ENCODE results near the gene MLN.

Gene MLN

GRCh38 chr6:33772082-33772830 is 31.5 kb downstream of the MLN start:
- FAIRE-seq: no peak
- no peak for TF ChIP-seq POLR2AphosphoS5 (IDR thresholded peaks at IDR 0.05; ENCODE audit: low read depth, low read length)
- TF ChIP-seq POLR2A (IDR thresholded peaks at IDR 0.05; ENCODE audit: low read depth, low read length): no peak
- TF ChIP-seq TAF1 (IDR thresholded peaks at IDR 0.05; ENCODE audit: borderline replicate concordance, low read depth, low read length): no peak
- DNase-seq (ENCODE audit: insufficient read length): no peak

- DNase-seq (ENCODE audit: insufficient read length): peak; percentile 84
- peak; percentile 66 for FAIRE-seq
- TF ChIP-seq POLR2AphosphoS5 (IDR thresholded peaks at IDR 0.05; ENCODE audit: low read depth, low read length) (no peak), POLR2A (IDR thresholded peaks at IDR 0.05; ENCODE audit: low read depth, low read length) (no peak), TAF1 (IDR thresholded peaks at IDR 0.05; ENCODE audit: borderline replicate concordance, low read depth, low read length) (no peak)
Observed at GRCh38 chr6:33771146-33772081, 32.4 kb downstream of the MLN start.

DNA sequence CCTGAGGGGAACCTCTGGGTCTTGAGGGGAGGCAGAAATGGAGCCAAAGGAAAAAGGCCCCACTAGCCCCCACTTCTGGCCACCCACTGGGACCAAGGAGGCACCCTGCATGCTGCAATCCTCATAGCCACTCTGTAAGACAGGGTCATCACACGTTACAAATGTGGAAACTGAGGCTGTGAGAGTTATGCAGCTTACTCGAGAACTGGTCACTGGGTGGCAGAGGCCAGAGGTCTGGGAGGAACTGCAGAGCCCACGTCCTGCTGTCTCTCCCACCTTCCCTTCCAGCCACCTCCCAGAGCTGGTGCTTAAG is 33.0 kb downstream of the MLN start:
- DNase-seq (ENCODE audit: insufficient read length) (no peak), FAIRE-seq (no peak)
- no peak for TF ChIP-seq POLR2AphosphoS5 (IDR thresholded peaks at IDR 0.05; ENCODE audit: low read depth, low read length)
- no peak for TF ChIP-seq TAF1 (IDR thresholded peaks at IDR 0.05; ENCODE audit: borderline replicate concordance, low read depth, low read length)
- TF ChIP-seq POLR2A (IDR thresholded peaks at IDR 0.05; ENCODE audit: low read depth, low read length): 0 out of 2 replicates have a peak, but pooled peaks have one; percentile 9

GRCh38 chr6:33770124-33770832 is 33.5 kb downstream of the MLN start:
- TF ChIP-seq TAF1 (IDR thresholded peaks at IDR 0.05; ENCODE audit: borderline replicate concordance, low read depth, low read length) (no peak), POLR2A (IDR thresholded peaks at IDR 0.05; ENCODE audit: low read depth, low read length) (0 out of 2 replicates have a peak, but pooled peaks have one; percentile 18)
- no peak for DNase-seq (ENCODE audit: insufficient read length)
- no peak for FAIRE-seq

DNA sequence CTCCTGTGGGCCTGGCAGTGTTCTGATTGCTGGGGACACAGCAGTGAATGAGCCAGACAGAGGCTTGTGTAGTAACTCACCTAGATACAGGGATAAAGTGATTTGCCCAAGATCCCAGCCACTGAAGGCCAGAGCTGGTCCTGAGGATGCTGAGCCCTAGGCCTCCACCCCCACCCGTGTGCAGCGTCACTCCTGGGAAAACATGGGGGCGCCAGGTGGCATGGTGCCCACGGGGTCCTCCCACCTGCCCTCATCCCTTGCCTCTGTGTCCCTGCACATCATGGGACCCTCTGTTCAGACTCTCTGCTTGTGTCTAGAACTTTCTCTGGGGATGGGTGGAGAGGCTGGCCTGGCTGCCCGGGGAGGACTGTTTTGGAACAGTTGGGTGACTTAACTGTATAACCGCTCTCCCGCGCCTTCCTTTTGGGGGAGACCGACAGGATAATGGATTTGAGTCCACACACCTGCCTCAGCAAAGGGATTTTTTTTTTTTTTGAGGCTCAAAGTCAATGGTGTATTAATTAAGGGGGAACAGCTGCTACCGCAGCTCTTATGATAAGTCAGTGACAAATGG is 34.5 kb downstream of the MLN start:
- no peak for TF ChIP-seq POLR2AphosphoS5 (IDR thresholded peaks at IDR 0.05; ENCODE audit: low read depth, low read length)
- TF ChIP-seq POLR2A (IDR thresholded peaks at IDR 0.05; ENCODE audit: low read depth, low read length): no peak
- no peak for TF ChIP-seq TAF1 (IDR thresholded peaks at IDR 0.05; ENCODE audit: borderline replicate concordance, low read depth, low read length)
- FAIRE-seq (no peak), DNase-seq (ENCODE audit: insufficient read length) (no peak)

- TF ChIP-seq POLR2A (IDR thresholded peaks at IDR 0.05; ENCODE audit: low read depth, low read length) (no peak), TAF1 (IDR thresholded peaks at IDR 0.05; ENCODE audit: borderline replicate concordance, low read depth, low read length) (no peak), POLR2AphosphoS5 (IDR thresholded peaks at IDR 0.05; ENCODE audit: low read depth, low read length) (no peak)
- FAIRE-seq (peak; percentile 84), DNase-seq (ENCODE audit: insufficient read length) (peak; percentile 66)
Observed at GRCh38 chr6:33768644-33769120, 35.1 kb downstream of the MLN start.

DNA sequence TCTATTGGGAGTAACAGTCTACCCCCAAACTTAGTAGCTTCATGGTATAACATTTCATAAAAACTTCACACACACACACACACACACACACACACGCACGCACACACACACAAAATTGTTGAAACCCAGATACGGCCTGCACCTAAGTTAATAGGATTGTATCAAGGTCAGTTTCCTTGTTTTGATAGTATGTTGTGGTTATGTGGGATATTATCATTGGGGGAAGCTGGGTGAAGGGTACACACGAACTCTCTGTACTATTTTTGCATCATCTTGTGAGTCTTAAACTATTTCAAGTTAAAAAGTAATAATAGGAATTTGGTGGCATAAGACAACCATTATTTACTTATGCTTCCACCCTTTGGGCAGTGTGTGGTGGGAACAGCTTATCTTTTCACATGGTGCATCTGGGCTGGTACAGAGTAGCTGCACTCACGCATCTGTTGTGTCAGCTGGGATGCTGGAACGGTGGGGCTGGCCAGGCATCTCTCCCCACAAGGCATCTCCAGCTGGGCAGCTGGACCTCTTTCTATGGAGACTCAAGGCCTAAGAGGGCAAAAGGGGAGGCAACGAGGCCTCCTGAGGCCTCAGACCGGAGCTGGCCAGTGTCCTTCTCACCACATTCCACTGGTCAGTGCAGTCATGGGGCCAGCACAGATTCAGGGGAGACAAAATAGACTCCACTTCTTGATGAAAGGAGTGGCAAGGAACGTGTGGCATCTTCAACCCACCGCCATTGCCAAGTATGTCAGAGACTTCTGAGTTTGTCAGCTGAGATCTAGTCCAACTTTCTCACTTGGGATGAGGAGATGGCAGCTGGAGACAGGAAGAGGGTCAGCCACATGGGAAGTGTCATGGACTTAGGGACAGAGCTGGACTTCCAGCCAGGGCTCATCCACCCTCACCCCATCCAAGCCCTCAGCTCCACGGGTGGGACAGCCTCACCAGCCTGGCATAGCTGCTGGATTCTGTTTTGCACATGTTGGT is 36.6 kb downstream of the MLN start:
- no peak for TF ChIP-seq TAF1 (IDR thresholded peaks at IDR 0.05; ENCODE audit: borderline replicate concordance, low read depth, low read length)
- DNase-seq (ENCODE audit: insufficient read length) (no peak), FAIRE-seq (no peak)

DNA sequence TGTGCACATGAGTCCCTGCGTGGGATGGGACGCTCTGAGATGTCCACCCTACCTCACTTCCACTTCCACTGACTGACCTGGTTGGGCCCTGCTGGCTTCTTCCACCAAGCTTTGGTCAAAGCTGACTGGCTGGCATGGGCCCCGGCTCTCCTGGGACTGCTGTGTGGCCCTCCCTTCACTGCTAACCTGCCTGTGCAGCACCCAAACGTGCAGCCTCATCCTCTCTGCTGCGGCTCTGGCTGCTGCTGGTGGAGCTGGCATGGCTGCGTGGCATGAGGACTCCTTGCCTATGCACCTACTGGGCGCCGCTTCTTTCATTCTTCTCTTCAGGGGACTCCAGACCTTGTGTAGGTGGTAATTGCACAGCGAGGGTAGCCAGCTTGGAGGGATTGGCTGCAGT is 38.4 kb downstream of the MLN start:
- DNase-seq (ENCODE audit: insufficient read length): no peak
- no peak for FAIRE-seq
- TF ChIP-seq POLR2AphosphoS5 (IDR thresholded peaks at IDR 0.05; ENCODE audit: low read depth, low read length): no peak
- TF ChIP-seq POLR2A (IDR thresholded peaks at IDR 0.05; ENCODE audit: low read depth, low read length): no peak
- no peak for TF ChIP-seq TAF1 (IDR thresholded peaks at IDR 0.05; ENCODE audit: borderline replicate concordance, low read depth, low read length)

DNA sequence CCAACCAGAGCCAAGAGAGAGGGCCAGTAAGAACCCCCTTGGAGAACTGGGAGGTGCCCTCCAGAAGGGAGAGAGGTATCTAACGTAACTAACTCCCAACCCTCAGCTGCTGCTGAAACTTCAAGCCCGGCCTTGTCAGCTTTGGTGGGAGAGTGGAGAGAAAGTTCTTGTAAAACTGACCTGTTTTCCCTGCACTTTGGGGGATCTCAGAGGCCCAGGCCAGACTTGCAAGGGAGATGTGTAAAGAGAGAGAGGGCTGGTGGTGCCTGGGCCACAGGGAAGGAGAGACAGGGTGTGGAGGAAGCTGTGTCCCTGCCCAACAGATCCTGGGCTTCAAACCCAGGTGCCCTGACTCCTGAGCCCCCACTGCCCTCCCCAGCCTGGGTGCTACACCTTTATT is 39.8 kb downstream of the MLN start:
- FAIRE-seq (no peak), DNase-seq (ENCODE audit: insufficient read length) (no peak)
- TF ChIP-seq POLR2A (IDR thresholded peaks at IDR 0.05; ENCODE audit: low read depth, low read length) (no peak), POLR2AphosphoS5 (IDR thresholded peaks at IDR 0.05; ENCODE audit: low read depth, low read length) (no peak), TAF1 (IDR thresholded peaks at IDR 0.05; ENCODE audit: borderline replicate concordance, low read depth, low read length) (no peak)

DNA sequence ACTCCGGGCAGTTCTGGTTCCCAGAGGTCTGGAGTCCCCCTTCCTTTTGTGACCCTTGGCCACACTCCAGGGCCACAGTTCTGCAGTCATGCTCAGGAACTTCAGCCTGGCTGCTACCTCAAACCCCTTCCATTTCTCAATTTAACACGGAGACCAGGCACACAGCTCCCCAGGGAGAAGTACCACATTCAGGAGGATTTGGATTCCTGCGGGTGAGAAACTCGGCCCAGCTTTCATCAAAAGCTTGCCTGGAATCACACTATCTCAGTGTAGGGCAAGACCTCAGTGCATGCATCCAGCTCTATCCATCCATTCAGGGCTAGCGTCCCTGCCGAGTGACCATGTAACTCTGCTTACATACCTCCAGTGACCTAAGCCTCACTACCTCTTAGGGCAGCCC is 40.3 kb downstream of the MLN start:
- TF ChIP-seq POLR2AphosphoS5 (IDR thresholded peaks at IDR 0.05; ENCODE audit: low read depth, low read length) (no peak), TAF1 (IDR thresholded peaks at IDR 0.05; ENCODE audit: borderline replicate concordance, low read depth, low read length) (no peak), POLR2A (IDR thresholded peaks at IDR 0.05; ENCODE audit: low read depth, low read length) (no peak)
- FAIRE-seq (no peak), DNase-seq (ENCODE audit: insufficient read length) (no peak)
